VCaP (cell line): ENCODE results near the gene GDI1.

Source experiments
- H3K27ac ChIP-seq: fragments of 450-650 bp; 2 replicates; pipeline ENCODE4 v1.5.1; 2017
- CTCF ChIP-seq: fragments of 450-650 bp; conservative IDR thresholded peaks from 2 replicates; pipeline ENCODE4 v1.5.1; 2017; ENCODE audit warnings: mild to moderate bottlenecking, moderate library complexity

GDI1 gene

GRCh38 chrX:154399527-154400368 is 37.2 kb upstream of the GDI1 start:
- TF ChIP-seq CTCF: no peak
- H3K27ac ChIP-seq: peak overlapping the region; percentile 97

GRCh38 chrX:154400369-154400817 is 36.6 kb upstream of the GDI1 start:
- H3K27ac ChIP-seq: peak overlapping the region; percentile 97

- peak overlapping the region; percentile 97 for H3K27ac ChIP-seq
- TF ChIP-seq CTCF: no peak
These were observed 35.7 kb upstream of the GDI1 start for GRCh38 chrX:154401045-154401799.

- no peak for TF ChIP-seq CTCF
- H3K27ac ChIP-seq: peak overlapping the region; percentile 97
These were observed 34.9 kb upstream of the GDI1 start for GRCh38 chrX:154401918-154402621.

- peak overlapping the region; percentile 97 for H3K27ac ChIP-seq
These were observed 34.3 kb upstream of the GDI1 start for GRCh38 chrX:154402622-154403127.

GRCh38 chrX:154403192-154403591 is 33.8 kb upstream of the GDI1 start:
- no peak for TF ChIP-seq CTCF
- H3K27ac ChIP-seq: peak overlapping the region; percentile 97; the same call in 1 of the 2 replicates

More at GRCh38 chrX:154402622-154403127, 34.3 kb upstream of the GDI1 start:
- TF ChIP-seq CTCF: no peak

- no peak overlapping the region for H3K27ac ChIP-seq
- TF ChIP-seq CTCF: no peak
These were observed 33.1 kb upstream of the GDI1 start for GRCh38 chrX:154403858-154404257.
